AG10803 (cell line): Measurements from ENCODE around the gene CDK5.
A peak's percentile ranks its signal among the peaks of the same experiment; 100 is the strongest.
"Not testable (repeated sequence)": the region's sequence is repeated elsewhere in the genome, so short reads cannot be mapped to it uniquely, and the experiment has no call there.

Experiments
- DNase-seq: peaks from one replicate; pipeline ENCODE4 v3.0.0; 2010; ENCODE audit warnings: low read depth
- H3K4me3 ChIP-seq: 2 replicates; pipeline ENCODE4 v1.5.1; 2011; ENCODE audit warnings: mild to moderate bottlenecking, low read length, control low read depth
- CTCF ChIP-seq: conservative IDR thresholded peaks from 2 replicates; pipeline ENCODE4 v1.5.1; 2011; ENCODE audit warnings: mild to moderate bottlenecking, low read length, control low read depth, inconsistent platforms

The CDK5 gene

DNA sequence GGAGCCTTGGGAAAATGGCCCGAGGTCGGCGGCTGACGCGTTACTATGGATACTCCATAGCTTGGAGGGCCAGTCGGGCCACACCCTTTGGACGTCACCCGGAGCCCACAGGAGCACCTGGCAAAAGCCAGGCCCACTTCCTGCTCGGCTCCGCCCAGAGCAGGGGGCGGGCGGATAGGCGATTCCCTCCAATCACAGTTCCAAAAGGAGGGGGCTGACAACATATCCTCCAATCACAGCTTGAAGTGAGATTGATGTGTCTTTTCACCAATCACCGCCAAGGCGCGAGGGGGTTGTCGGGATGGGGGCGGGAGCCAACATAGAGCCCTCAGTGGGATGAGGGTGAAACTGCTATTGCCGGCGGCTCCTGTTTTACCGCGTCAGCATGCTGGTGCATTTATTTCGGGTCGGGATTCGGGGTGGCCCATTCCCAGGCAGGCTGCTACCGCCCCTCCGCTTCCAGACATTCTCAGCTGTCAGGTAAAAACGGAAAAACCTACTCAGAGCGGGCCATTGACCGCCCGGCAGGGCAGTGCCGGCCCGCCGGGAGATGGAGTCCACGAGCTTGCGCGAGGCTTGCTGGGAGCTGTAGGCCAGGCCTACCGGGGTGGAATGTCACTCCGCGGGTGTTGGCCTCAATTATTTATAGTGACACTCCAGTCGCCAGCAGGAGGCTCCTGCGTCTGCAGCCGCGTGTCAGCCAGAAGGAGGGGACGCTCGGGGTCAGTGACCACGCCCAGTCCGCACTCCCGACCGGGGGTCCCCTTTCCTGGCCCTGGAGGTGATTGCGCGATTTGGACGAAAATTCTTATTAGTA, 29.4 kb downstream of the CDK5 start, which contains the start of gene ABCB8:
Gene ABCB8, plus strand, starts transcription at position 320 of the 817 bp plus-strand sequence. Its CDS starts 66 bp downstream, at position 386.
- DNase-seq: peak; percentile 98
- peak; percentile 47 for TF ChIP-seq CTCF
- H3K4me3 ChIP-seq: peak within 1 kb of the TSS; percentile 88

GRCh38 chr7:151027728-151028130, 30.0 kb downstream of the CDK5 start:
- not testable (repeated sequence) for DNase-seq
- peak overlapping the region; percentile 60 for H3K4me3 ChIP-seq

GRCh38 chr7:151026771-151027727, 30.6 kb downstream of the CDK5 start:
- not testable (repeated sequence) for DNase-seq, H3K4me3 ChIP-seq

DNA sequence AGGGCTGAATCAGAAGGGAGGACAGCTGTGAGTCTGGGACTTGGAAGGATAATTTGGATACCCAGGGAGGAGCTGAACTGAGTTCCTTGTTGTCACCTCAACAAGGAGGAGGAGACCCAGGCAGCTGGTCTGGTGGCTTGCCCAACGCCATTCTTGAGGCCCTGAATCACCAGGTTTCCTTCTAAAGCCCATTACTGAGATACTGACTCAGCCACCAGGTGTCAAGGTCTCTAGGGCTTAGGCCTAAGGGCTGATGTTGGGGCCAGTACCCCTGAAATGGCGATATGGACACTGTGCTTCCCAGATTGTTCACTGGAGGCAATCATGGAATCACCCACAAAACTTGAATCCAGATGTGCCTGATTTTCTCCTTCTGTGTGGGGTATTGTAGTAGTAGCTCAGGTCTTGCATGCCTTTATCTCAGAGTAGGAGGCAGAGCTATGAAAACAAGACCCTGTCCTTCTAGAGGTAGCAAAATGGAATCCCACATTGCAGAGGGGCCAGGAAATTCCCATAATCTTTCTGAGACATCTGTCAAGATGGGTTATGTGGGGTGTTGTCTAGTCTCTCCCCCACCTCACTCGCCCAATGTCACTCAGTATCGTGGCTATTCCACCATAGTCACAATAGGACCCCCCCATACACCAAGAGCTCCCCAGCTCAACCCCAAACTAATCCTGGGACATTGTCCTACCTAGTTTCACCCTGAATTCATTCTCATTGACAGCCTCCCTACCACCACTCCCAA, 31.6 kb downstream of the CDK5 start:
- TF ChIP-seq CTCF: no peak
- peak; percentile 23 for DNase-seq
- no peak overlapping the region for H3K4me3 ChIP-seq

GRCh38 chr7:151024435-151025056, 33.2 kb downstream of the CDK5 start, which contains the start of gene ATG9B:
Gene ATG9B (minus strand): TSS chr7:151024494. CDS start chr7:151024423, 71 bp downstream.
- no peak within 1 kb of the TSS for H3K4me3 ChIP-seq
- TF ChIP-seq CTCF: no peak
- no peak for DNase-seq

- no peak for DNase-seq
- H3K4me3 ChIP-seq: no peak overlapping the region
- TF ChIP-seq CTCF: no peak
Observed at GRCh38 chr7:151023232-151023631, 34.5 kb downstream of the CDK5 start.

GRCh38 chr7:151020231-151020630, 37.5 kb downstream of the CDK5 start:
- no peak overlapping the region for H3K4me3 ChIP-seq
- no peak for TF ChIP-seq CTCF
- no peak for DNase-seq
